GM23338 (cell line): ENCODE results near the gene CES2. TPM values are rescaled to one million over a fixed set of nuclear protein-coding genes. Genes with fewer than 3 reads are reported as not detected.

Experiments used
- ATAC-seq: fragments of 200-7000 bp; cut with Tn5 transposase; 3 replicates; pipeline ENCODE4 v1.9.1; 2020
- DNase-seq: peaks from one replicate; pipeline ENCODE4 v3.0.0-alpha.2; 2015; ENCODE audit warnings: low spot score
- H2AFZ ChIP-seq: fragments of 200-600 bp; sonication (generic); 2 replicates; pipeline ENCODE4 v1.8.0; 2016; ENCODE audit warnings: antibody characterized with exemption, mild to moderate bottlenecking, moderate library complexity
- H3F3A ChIP-seq: fragments of 200-600 bp; sonication (generic); replicated peaks from 2 replicates; pipeline ENCODE4 v1.8.0; 2017; ENCODE audit warnings: antibody characterized with exemption, mixed run types, low read depth
- H3K27ac ChIP-seq: fragments of 200-600 bp; sonication (generic); 2 replicates; pipeline ENCODE4 v1.6.1; 2016; ENCODE audit warnings: low read depth
- H3K27me3 ChIP-seq: fragments of 200-600 bp; sonication (generic); 2 replicates; pipeline ENCODE4 v1.8.0; 2016; ENCODE audit warnings: mild to moderate bottlenecking, mixed run types, moderate library complexity; ENCODE audit not compliant: insufficient read depth
- H3K36me3 ChIP-seq: fragments of 200-600 bp; sonication (generic); 2 replicates; pipeline ENCODE4 v1.8.0; 2016; ENCODE audit warnings: mild to moderate bottlenecking; ENCODE audit not compliant: insufficient read depth
- H3K4me1 ChIP-seq: fragments of 200-600 bp; sonication (generic); 2 replicates; pipeline ENCODE4 v1.8.0; 2016; ENCODE audit warnings: mild to moderate bottlenecking, moderate library complexity; ENCODE audit not compliant: insufficient read depth
- H3K4me2 ChIP-seq: fragments of 200-600 bp; sonication (generic); 2 replicates; pipeline ENCODE4 v1.7.1; 2017; ENCODE audit warnings: mixed run types
- H3K4me3 ChIP-seq: fragments of 200-600 bp; sonication (generic); 2 replicates; pipeline ENCODE4 v1.6.1; 2016; ENCODE audit warnings: mixed run types
- H3K79me2 ChIP-seq: fragments of 200-600 bp; sonication (generic); replicated peaks from 2 replicates; pipeline ENCODE4 v1.8.0; 2017; ENCODE audit warnings: mild to moderate bottlenecking; ENCODE audit not compliant: insufficient read depth
- H3K9me2 ChIP-seq: fragments of 200-600 bp; sonication (generic); 2 replicates; pipeline ENCODE4 v1.8.0; 2017; ENCODE audit not compliant: insufficient read depth
- H4K20me1 ChIP-seq: fragments of 200-600 bp; sonication (generic); replicated peaks from 2 replicates; pipeline ENCODE4 v1.8.0; 2017; ENCODE audit warnings: mild to moderate bottlenecking; ENCODE audit not compliant: insufficient read depth
- H3K27ac Mint-ChIP-seq: 2 replicates; pipeline ENCODE4 v1.8.0; 2020; ENCODE audit warnings: inconsistent platforms, mild to moderate bottlenecking, moderate library complexity, mixed read lengths
- H3K27me3 Mint-ChIP-seq: 3 replicates; pipeline ENCODE4 v1.8.0; 2022; ENCODE audit warnings: low read depth, mild to moderate bottlenecking, moderate library complexity, mixed read lengths, inconsistent platforms; ENCODE audit not compliant: insufficient read depth, poor library complexity
- H3K36me3 Mint-ChIP-seq: 3 replicates; pipeline ENCODE4 v1.8.0; 2021; ENCODE audit warnings: low read depth, mild to moderate bottlenecking, inconsistent platforms, moderate library complexity, mixed read lengths
- H3K4me1 Mint-ChIP-seq: 3 replicates; pipeline ENCODE4 v1.8.0; 2020; ENCODE audit warnings: mild to moderate bottlenecking, inconsistent platforms, mixed read lengths
- H3K4me3 Mint-ChIP-seq: 3 replicates; pipeline ENCODE4 v1.8.0; 2021; ENCODE audit warnings: moderate library complexity, mild to moderate bottlenecking, inconsistent platforms, mixed read lengths
- H3K9me3 Mint-ChIP-seq: 3 replicates; pipeline ENCODE4 v1.8.0; 2020; ENCODE audit warnings: moderate library complexity, mild to moderate bottlenecking, inconsistent platforms, mixed read lengths
- CREB1 ChIP-seq: fragments of 250-450 bp; sonication (Bioruptor Pico); IDR thresholded peaks from 2 replicates; pipeline ENCODE4 v1.5.0; 2020; ENCODE audit warnings: low read depth, mild to moderate bottlenecking, moderate library complexity
- EZH2 ChIP-seq: fragments of 200-600 bp; sonication (generic); IDR thresholded peaks from one replicate; pipeline ENCODE4 v1.8.0; 2017; ENCODE audit warnings: antibody characterized with exemption, mild to moderate bottlenecking, low read depth; ENCODE audit not compliant: unreplicated experiment
- JUNB ChIP-seq: IDR thresholded peaks from one replicate; pipeline ENCODE4 v1.6.1; 2016; ENCODE audit warnings: antibody characterized with exemption; ENCODE audit not compliant: unreplicated experiment
- POLR2AphosphoS5 ChIP-seq: IDR thresholded peaks from 2 replicates; pipeline ENCODE4 v1.6.1; 2016; ENCODE audit warnings: antibody characterized with exemption, low read depth
- STAT1 ChIP-seq: IDR thresholded peaks from one replicate; pipeline ENCODE4 v1.6.1; 2016; ENCODE audit warnings: antibody characterized with exemption; ENCODE audit not compliant: unreplicated experiment
- ZNF331 ChIP-seq: fragments of 250-450 bp; sonication (Bioruptor Pico); IDR thresholded peaks from 2 replicates; pipeline ENCODE4 v1.5.0; 2020; ENCODE audit warnings: low read depth, mild to moderate bottlenecking, moderate library complexity
- polyA plus RNA-seq: library from polyadenylated mRNA; unstranded; fragments of >200 nt; fragmentation: Nextera tagmentation; extraction: Ambion mirVana; gene quantifications from 2 replicates; pipeline ENCODE4 v1.2.1, GENCODE V29; 2016
- total RNA-seq: library from RNA; depleted of rRNA; stranded (reverse); fragments of >200 nt; shearing (Covaris generic); gene quantifications from 2 replicates; pipeline ENCODE4 v1.2.3, GENCODE V29; 2014
- TF ChIP-seq, protein P1 (sequence below): fragments of 250-450 bp; sonication (Bioruptor Pico); IDR thresholded peaks from 2 replicates; pipeline ENCODE4 v1.5.0; 2020; ENCODE audit warnings: mild to moderate bottlenecking, moderate library complexity
- TF ChIP-seq, protein P2 (sequence below), 2 experiments: fragments of 200-600 bp in 1 of 2; sonication (generic) in 1 of 2; conservative IDR thresholded peaks; 2 replicates each; pipeline versions ENCODE4 v1.5.1 to v1.6.1; 2016 to 2017; ENCODE audit warnings: antibody characterized with exemption in 2 of 2, low read depth in 2 of 2, mild to moderate bottlenecking in 2 of 2, moderate library complexity in 1 of 2
- TF ChIP-seq, protein P3 (sequence below): IDR thresholded peaks from one replicate; pipeline ENCODE4 v1.6.1; 2018; ENCODE audit warnings: antibody characterized with exemption; ENCODE audit not compliant: unreplicated experiment

The CES2 gene
- total and polyA plus RNA-seq, 2 experiments from 2014 or later = 5.0 to 9.3 TPM

DNA sequence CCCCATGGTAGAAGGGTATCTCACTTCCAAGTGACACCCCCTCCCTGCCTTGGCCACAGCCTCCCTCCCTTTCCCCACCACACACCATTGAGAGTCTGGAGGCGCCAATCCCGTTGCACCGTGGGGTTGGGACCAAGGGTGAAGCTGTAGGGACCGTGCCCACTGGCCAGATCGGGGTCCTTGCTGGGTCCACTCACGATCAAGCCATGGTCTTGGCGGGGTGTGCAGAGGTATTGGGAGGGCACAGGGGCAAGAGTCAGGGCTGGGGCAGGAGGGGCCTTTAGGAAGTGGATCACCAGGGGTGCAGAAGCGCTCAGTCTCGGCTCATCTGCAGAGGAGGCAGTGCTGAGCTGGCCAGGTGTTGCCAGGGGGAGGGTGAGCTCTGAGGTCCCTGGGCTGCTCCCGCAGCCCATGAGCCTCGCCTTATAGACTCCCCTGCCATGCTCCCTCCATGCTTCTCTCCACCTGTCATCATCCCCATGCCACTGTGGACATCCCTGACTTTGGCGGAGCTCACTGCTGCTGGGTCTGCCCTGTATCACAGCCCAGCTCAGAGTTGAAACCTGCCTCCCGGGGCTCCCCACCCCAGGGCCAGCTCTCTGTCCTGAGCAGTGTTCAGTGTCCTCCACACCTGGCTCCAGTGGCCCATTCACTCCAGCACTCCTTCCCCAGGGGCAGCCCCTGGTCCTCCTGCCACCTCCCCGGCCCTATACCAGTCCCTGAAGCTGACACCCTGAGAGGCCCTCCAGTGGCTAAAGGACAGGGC is 25.0 kb upstream of the CES2 start (continued):
- TF ChIP-seq, protein P1, sequence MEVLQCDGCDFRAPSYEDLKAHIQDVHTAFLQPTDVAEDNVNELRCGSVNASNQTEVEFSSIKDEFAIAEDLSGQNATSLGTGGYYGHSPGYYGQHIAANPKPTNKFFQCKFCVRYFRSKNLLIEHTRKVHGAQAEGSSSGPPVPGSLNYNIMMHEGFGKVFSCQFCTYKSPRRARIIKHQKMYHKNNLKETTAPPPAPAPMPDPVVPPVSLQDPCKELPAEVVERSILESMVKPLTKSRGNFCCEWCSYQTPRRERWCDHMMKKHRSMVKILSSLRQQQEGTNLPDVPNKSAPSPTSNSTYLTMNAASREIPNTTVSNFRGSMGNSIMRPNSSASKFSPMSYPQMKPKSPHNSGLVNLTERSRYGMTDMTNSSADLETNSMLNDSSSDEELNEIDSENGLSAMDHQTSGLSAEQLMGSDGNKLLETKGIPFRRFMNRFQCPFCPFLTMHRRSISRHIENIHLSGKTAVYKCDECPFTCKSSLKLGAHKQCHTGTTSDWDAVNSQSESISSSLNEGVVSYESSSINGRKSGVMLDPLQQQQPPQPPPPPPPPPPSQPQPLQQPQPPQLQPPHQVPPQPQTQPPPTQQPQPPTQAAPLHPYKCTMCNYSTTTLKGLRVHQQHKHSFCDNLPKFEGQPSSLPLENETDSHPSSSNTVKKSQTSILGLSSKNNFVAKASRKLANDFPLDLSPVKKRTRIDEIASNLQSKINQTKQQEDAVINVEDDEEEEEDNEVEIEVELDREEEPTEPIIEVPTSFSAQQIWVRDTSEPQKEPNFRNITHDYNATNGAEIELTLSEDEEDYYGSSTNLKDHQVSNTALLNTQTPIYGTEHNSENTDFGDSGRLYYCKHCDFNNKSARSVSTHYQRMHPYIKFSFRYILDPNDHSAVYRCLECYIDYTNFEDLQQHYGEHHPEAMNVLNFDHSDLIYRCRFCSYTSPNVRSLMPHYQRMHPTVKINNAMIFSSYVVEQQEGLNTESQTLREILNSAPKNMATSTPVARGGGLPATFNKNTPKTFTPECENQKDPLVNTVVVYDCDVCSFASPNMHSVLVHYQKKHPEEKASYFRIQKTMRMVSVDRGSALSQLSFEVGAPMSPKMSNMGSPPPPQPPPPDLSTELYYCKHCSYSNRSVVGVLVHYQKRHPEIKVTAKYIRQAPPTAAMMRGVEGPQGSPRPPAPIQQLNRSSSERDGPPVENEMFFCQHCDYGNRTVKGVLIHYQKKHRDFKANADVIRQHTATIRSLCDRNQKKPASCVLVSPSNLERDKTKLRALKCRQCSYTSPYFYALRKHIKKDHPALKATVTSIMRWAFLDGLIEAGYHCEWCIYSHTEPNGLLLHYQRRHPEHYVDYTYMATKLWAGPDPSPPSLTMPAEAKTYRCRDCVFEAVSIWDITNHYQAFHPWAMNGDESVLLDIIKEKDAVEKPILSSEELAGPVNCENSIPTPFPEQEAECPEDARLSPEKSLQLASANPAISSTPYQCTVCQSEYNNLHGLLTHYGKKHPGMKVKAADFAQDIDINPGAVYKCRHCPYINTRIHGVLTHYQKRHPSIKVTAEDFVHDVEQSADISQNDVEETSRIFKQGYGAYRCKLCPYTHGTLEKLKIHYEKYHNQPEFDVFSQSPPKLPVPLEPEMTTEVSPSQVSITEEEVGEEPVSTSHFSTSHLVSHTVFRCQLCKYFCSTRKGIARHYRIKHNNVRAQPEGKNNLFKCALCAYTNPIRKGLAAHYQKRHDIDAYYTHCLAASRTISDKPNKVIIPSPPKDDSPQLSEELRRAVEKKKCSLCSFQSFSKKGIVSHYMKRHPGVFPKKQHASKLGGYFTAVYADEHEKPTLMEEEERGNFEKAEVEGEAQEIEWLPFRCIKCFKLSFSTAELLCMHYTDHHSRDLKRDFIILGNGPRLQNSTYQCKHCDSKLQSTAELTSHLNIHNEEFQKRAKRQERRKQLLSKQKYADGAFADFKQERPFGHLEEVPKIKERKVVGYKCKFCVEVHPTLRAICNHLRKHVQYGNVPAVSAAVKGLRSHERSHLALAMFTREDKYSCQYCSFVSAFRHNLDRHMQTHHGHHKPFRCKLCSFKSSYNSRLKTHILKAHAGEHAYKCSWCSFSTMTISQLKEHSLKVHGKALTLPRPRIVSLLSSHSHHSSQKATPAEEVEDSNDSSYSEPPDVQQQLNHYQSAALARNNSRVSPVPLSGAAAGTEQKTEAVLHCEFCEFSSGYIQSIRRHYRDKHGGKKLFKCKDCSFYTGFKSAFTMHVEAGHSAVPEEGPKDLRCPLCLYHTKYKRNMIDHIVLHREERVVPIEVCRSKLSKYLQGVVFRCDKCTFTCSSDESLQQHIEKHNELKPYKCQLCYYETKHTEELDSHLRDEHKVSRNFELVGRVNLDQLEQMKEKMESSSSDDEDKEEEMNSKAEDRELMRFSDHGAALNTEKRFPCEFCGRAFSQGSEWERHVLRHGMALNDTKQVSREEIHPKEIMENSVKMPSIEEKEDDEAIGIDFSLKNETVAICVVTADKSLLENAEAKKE (CRISPR knock-in tag) = no peak
- TF ChIP-seq CREB1 (CRISPR knock-in tag) = no peak

DNA sequence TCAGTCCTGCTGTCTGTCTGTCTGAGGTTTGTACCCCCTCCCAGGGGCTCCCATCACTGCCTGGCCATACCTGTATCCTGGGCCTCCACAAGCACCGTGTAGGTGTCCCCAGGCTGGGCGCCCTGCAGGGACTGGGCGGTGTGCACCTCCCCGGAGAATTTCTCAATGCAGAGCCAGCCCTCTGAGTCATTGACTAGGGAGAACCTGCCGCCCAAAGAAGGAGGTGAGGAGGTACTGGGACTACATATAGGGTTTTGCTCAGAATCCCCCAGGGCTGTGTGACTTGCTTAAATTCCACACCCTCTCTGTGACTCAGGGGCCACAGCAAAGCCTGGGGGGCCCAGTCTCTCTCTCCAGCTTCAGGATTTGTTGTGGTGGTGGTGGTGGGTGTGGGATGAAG is 24.2 kb upstream of the CES2 start:
- Histone ChIP-seq H3K4me3 (no peak overlapping the region), H2AFZ (no peak overlapping the region), H4K20me1 (no peaks in the 10 kb centered on the region), H3K36me3 (no peaks in the 10 kb centered on the region), H3F3A (no peaks in the 10 kb centered on the region), H3K4me1 (no peaks in the 10 kb centered on the region), H3K9me2 (no peaks in the 10 kb centered on the region), H3K27me3 (no peaks in the 10 kb centered on the region), H3K79me2 (no peaks in the 10 kb centered on the region), H3K27ac (no peak overlapping the region), H3K4me2 (no peak overlapping the region)
- H3K4me3 Mint-ChIP-seq = no peak overlapping the region
- no peaks in the 10 kb centered on the region; the same call in 2 of the 3 replicates for H3K9me3 Mint-ChIP-seq
- peaks cover 17% of the 10 kb centered on the region for H3K27me3 Mint-ChIP-seq
- H3K27ac Mint-ChIP-seq = no peak overlapping the region
- peaks cover 2% of the 10 kb centered on the region; the same call in 1 of the 3 replicates for H3K4me1 Mint-ChIP-seq
- no peaks in the 10 kb centered on the region for H3K36me3 Mint-ChIP-seq
- DNase-seq (no peak), ATAC-seq (no peak)
- no peak for TF ChIP-seq JUNB
- no peak for TF ChIP-seq ZNF331 (CRISPR knock-in tag)
- TF ChIP-seq STAT1 = no peak
- no peak for TF ChIP-seq POLR2AphosphoS5
- TF ChIP-seq, protein P2, sequence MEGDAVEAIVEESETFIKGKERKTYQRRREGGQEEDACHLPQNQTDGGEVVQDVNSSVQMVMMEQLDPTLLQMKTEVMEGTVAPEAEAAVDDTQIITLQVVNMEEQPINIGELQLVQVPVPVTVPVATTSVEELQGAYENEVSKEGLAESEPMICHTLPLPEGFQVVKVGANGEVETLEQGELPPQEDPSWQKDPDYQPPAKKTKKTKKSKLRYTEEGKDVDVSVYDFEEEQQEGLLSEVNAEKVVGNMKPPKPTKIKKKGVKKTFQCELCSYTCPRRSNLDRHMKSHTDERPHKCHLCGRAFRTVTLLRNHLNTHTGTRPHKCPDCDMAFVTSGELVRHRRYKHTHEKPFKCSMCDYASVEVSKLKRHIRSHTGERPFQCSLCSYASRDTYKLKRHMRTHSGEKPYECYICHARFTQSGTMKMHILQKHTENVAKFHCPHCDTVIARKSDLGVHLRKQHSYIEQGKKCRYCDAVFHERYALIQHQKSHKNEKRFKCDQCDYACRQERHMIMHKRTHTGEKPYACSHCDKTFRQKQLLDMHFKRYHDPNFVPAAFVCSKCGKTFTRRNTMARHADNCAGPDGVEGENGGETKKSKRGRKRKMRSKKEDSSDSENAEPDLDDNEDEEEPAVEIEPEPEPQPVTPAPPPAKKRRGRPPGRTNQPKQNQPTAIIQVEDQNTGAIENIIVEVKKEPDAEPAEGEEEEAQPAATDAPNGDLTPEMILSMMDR (conservative IDR thresholded peaks at IDR 0.05; ENCODE audit: low read depth in 2 of 2) = no peak
- TF ChIP-seq, protein P3, sequence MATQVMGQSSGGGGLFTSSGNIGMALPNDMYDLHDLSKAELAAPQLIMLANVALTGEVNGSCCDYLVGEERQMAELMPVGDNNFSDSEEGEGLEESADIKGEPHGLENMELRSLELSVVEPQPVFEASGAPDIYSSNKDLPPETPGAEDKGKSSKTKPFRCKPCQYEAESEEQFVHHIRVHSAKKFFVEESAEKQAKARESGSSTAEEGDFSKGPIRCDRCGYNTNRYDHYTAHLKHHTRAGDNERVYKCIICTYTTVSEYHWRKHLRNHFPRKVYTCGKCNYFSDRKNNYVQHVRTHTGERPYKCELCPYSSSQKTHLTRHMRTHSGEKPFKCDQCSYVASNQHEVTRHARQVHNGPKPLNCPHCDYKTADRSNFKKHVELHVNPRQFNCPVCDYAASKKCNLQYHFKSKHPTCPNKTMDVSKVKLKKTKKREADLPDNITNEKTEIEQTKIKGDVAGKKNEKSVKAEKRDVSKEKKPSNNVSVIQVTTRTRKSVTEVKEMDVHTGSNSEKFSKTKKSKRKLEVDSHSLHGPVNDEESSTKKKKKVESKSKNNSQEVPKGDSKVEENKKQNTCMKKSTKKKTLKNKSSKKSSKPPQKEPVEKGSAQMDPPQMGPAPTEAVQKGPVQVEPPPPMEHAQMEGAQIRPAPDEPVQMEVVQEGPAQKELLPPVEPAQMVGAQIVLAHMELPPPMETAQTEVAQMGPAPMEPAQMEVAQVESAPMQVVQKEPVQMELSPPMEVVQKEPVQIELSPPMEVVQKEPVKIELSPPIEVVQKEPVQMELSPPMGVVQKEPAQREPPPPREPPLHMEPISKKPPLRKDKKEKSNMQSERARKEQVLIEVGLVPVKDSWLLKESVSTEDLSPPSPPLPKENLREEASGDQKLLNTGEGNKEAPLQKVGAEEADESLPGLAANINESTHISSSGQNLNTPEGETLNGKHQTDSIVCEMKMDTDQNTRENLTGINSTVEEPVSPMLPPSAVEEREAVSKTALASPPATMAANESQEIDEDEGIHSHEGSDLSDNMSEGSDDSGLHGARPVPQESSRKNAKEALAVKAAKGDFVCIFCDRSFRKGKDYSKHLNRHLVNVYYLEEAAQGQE = no peak
- no peak for TF ChIP-seq CREB1 (CRISPR knock-in tag)
- TF ChIP-seq EZH2 = no peak
